Neural progenitor cell (in vitro differentiated cells): Measurements from ENCODE around the gene RBM42. TPM values are rescaled to one million over a fixed set of nuclear protein-coding genes. Genes with fewer than 3 reads are reported as not detected.
A peak's percentile ranks its signal among the peaks of the same experiment; 100 is the strongest.
"Not testable (repeated sequence)": the region's sequence is repeated elsewhere in the genome, so short reads cannot be mapped to it uniquely, and the experiment has no call there.

ENCODE experiments used
- DNase-seq: peaks from one replicate; pipeline ENCODE4 v3.0.0-alpha.2; 2016; ENCODE audit warnings: low spot score
- H2AFZ ChIP-seq: fragments of 200-600 bp; sonication (generic); replicated peaks from 2 replicates; pipeline ENCODE4 v1.6.1; 2016; ENCODE audit warnings: antibody characterized with exemption
- H3F3A ChIP-seq: fragments of 200-600 bp; sonication (generic); 2 replicates; pipeline ENCODE4 v1.6.1; 2016; ENCODE audit warnings: antibody characterized with exemption, low read depth
- H3K27ac ChIP-seq: fragments of 200-600 bp; sonication (generic); 2 replicates; pipeline ENCODE4 v1.5.1; 2016; ENCODE audit warnings: mild to moderate bottlenecking
- H3K27me3 ChIP-seq: fragments of 200-600 bp; sonication (generic); 2 replicates; pipeline ENCODE4 v1.6.1; 2016; ENCODE audit warnings: mild to moderate bottlenecking, moderate library complexity
- H3K36me3 ChIP-seq: fragments of 200-600 bp; sonication (generic); 2 replicates; pipeline ENCODE4 v1.5.1; 2016
- H3K4me1 ChIP-seq: fragments of 200-600 bp; sonication (generic); 2 replicates; pipeline ENCODE4 v1.6.1; 2016; ENCODE audit warnings: mixed run types
- H3K4me2 ChIP-seq: fragments of 200-600 bp; sonication (generic); 2 replicates; pipeline ENCODE4 v1.6.1; 2016
- H3K4me3 ChIP-seq: fragments of 200-600 bp; sonication (generic); 2 replicates; pipeline ENCODE4 v1.5.1; 2016
- H3K79me2 ChIP-seq: fragments of 200-600 bp; sonication (generic); 2 replicates; pipeline ENCODE4 v1.6.1; 2016; ENCODE audit warnings: low read depth
- H3K9ac ChIP-seq: fragments of 200-600 bp; sonication (generic); 2 replicates; pipeline ENCODE4 v1.6.1; 2016
- H3K9me3 ChIP-seq: fragments of 200-600 bp; sonication (generic); 2 replicates; pipeline ENCODE4 v1.5.1; 2016; ENCODE audit warnings: low read depth
- H4K20me1 ChIP-seq: fragments of 200-600 bp; sonication (generic); 2 replicates; pipeline ENCODE4 v1.6.1; 2016; ENCODE audit warnings: low read depth
- H3K27ac Mint-ChIP-seq: 3 replicates; pipeline ENCODE4 v1.8.0; 2021; ENCODE audit warnings: mixed read lengths
- H3K27me3 Mint-ChIP-seq: 2 replicates; pipeline ENCODE4 v1.8.0; 2022; ENCODE audit warnings: low read depth, mild to moderate bottlenecking, inconsistent platforms, moderate library complexity, mixed read lengths; ENCODE audit not compliant: insufficient read depth
- H3K36me3 Mint-ChIP-seq: 3 replicates; pipeline ENCODE4 v1.8.0; 2021; ENCODE audit warnings: mixed read lengths
- H3K4me1 Mint-ChIP-seq: 3 replicates; pipeline ENCODE4 v1.8.0; 2021; ENCODE audit warnings: mixed read lengths
- H3K4me3 Mint-ChIP-seq: 3 replicates; pipeline ENCODE4 v1.8.0; 2021; ENCODE audit warnings: mild to moderate bottlenecking, moderate library complexity, mixed read lengths
- H3K9me3 Mint-ChIP-seq: 3 replicates; pipeline ENCODE4 v1.8.0; 2020; ENCODE audit warnings: mixed read lengths
- EZH2 ChIP-seq: fragments of 200-600 bp; sonication (generic); IDR thresholded peaks from 2 replicates; pipeline ENCODE4 v1.6.1; 2017; ENCODE audit warnings: antibody characterized with exemption, mild to moderate bottlenecking, moderate library complexity
- EZH2phosphoT487 ChIP-seq: fragments of 200-600 bp; sonication (generic); IDR thresholded peaks from 2 replicates; pipeline ENCODE4 v1.6.1; 2017; ENCODE audit warnings: antibody characterized with exemption
- total RNA-seq: library from RNA; depleted of rRNA; stranded (reverse); fragments of >200 nt; gene quantifications from 2 replicates; pipeline ENCODE4 v1.2.3, GENCODE V29; 2015; ENCODE audit warnings: low replicate concordance
- TF ChIP-seq, protein P1 (sequence below): fragments of 200-600 bp; sonication (generic); IDR thresholded peaks from 2 replicates; pipeline ENCODE4 v1.5.1; 2017; ENCODE audit warnings: antibody characterized with exemption, mild to moderate bottlenecking

Gene RBM42
- total RNA-seq, 1 donor from 2014 or later: 20.1 TPM

DNA sequence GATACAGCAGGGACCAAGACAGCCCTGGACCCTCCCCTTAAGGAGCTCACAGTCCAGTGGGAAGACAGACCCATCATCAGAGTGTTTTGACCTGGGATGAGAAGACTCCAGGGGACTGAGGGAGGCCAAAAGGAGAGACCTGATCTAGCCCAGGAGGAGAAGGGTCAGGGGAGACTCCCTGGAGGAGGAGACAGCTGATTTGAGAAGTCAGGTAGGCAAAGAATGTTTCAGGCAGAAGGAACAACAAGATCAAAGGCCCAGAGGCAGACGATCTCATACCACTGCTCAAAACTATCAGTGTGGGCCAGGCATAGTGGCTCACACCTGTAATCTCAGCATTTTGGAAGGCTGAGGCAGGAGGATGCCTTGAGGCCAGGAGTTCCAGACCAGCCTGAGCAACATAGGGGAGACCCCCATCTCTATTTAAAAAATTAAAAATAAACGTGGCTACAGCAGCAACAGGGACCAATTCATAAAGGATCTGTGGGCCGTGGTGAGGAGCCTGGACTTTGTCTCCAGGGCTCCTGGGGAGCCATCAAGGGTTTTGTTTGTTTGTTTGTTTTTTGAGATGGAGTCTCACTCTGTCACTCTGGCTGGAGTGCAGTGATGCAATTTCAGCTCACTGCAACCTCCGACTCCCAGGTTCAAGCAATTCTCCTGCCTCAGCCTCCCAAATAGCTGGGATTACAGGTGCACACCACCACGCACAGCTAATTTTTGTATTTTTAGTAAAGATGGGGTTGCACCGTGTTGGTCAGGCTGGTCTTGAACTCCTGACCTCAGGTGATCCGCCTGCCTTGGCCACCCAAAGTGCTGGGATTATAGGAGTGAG, 17.1 kb downstream of the RBM42 start:
- Histone ChIP-seq H3K79me2 (peaks cover 26% of the 10 kb centered on the region), H4K20me1 (no peaks in the 10 kb centered on the region), H3K4me2 (peak overlapping the region; percentile 83), H3K27me3 (peaks cover 15% of the 10 kb centered on the region), H3K9ac (no peak overlapping the region), H3K9me3 (no peaks in the 10 kb centered on the region), H3K36me3 (no peaks in the 10 kb centered on the region), H3K27ac (no peak overlapping the region), H3K4me3 (no peak overlapping the region), H3K4me1 (peaks cover 22% of the 10 kb centered on the region), H3F3A (peaks cover 42% of the 10 kb centered on the region), H2AFZ (peak overlapping the region; percentile 30)
- Mint-ChIP-seq H3K9me3 (no peaks in the 10 kb centered on the region), H3K27ac (peak overlapping the region; percentile 83), H3K4me3 (peak overlapping the region; percentile 90), H3K27me3 (peaks cover 10% of the 10 kb centered on the region), H3K4me1 (peaks cover 27% of the 10 kb centered on the region), H3K36me3 (no peaks in the 10 kb centered on the region)
- DNase-seq: no peak
- TF ChIP-seq, protein P1, sequence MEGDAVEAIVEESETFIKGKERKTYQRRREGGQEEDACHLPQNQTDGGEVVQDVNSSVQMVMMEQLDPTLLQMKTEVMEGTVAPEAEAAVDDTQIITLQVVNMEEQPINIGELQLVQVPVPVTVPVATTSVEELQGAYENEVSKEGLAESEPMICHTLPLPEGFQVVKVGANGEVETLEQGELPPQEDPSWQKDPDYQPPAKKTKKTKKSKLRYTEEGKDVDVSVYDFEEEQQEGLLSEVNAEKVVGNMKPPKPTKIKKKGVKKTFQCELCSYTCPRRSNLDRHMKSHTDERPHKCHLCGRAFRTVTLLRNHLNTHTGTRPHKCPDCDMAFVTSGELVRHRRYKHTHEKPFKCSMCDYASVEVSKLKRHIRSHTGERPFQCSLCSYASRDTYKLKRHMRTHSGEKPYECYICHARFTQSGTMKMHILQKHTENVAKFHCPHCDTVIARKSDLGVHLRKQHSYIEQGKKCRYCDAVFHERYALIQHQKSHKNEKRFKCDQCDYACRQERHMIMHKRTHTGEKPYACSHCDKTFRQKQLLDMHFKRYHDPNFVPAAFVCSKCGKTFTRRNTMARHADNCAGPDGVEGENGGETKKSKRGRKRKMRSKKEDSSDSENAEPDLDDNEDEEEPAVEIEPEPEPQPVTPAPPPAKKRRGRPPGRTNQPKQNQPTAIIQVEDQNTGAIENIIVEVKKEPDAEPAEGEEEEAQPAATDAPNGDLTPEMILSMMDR: no peak
- TF ChIP-seq EZH2: no peak
- TF ChIP-seq EZH2phosphoT487: no peak

DNA sequence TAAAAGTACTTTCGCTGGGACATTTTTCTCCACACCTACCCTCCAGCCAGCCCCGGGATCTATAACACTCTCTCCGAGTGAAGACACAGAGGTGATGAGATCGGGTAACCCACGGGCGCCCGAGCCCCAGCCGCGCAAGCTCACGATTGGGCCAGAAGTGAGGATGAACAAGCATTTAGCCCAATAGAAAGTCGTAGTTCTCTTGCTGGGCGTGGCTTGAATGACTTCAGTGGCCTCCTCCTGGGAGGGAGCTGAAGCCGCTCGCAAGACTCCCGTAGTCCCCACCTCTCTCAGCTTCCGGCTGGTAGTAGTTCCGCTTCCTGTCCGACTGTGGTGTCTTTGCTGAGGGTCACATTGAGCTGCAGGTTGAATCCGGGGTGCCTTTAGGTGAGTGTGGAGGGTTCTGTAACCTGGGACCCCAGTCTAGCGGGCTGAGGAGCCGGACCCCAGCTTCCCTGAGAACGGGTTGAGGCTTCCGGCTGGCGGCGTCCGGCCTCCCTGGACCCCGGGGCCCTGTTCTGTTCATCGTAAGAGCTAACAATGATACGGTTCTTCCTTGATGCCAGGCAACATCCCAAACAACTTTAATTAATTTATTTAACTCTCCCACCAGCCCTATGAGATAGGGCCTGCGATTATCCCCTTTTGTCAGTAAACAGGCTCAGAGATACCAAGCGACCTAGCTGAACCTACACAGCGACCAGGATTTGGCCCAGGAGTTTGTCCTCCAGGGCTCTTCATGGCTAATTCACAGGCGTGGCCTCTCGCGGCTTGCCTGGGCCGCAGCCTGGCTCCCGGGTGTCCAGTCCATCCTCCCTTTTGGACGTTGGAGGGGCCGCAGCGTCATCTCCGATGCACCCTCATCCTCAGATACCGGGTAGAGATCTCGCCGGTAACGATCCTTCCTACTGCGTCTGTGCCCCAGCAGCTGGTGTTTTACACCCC, 19.5 kb downstream of the RBM42 start, which contains the start of gene COX6B1:
TSS of gene COX6B1 (plus strand) at position 307 of the 945 bp plus-strand sequence. CDS start 2,921 bp downstream, outside the sequence.
- H2AFZ ChIP-seq: peak within 1 kb of the TSS; percentile 59
- H3K27ac ChIP-seq: no peak within 1 kb of the TSS

DNA sequence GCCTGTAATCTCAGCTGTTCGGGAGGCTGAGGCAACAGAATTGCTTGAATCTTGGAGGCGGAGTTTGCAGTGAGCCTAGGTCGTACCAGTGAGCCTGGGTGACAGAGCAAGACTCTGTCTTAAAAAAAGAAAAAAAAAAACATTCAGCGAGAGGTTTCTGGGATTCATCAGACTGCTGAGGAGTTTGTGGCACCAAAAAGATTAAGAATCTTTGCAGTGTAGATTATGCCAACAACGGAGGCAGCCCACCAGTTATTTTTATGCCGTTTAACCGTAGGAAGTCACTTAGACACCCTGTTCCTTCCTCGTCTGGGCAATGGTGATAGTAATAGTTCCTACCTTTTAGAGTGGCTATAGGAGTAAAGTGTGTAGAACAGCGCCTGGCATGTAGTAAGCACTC, 21.7 kb downstream of the RBM42 start:
- Histone ChIP-seq H3K4me3 (no peak overlapping the region), H3K27ac (no peak overlapping the region), H3K9me3 (no peaks in the 10 kb centered on the region), H3K4me1 (peaks cover 6% of the 10 kb centered on the region), H3F3A (peaks cover 3% of the 10 kb centered on the region), H3K27me3 (peaks cover 11% of the 10 kb centered on the region), H3K4me2 (no peak overlapping the region), H3K36me3 (no peaks in the 10 kb centered on the region), H3K79me2 (peaks cover 26% of the 10 kb centered on the region), H2AFZ (no peak overlapping the region), H3K9ac (no peak overlapping the region), H4K20me1 (peaks cover 3% of the 10 kb centered on the region)
- Mint-ChIP-seq H3K4me3 (peak overlapping the region; percentile 30), H3K9me3 (no peaks in the 10 kb centered on the region), H3K4me1 (peaks cover 12% of the 10 kb centered on the region), H3K27ac (no peak overlapping the region), H3K36me3 (peaks cover 9% of the 10 kb centered on the region), H3K27me3 (peaks cover 1% of the 10 kb centered on the region)
- no peak for DNase-seq
- TF ChIP-seq EZH2phosphoT487 (no peak), EZH2 (no peak)
- TF ChIP-seq, protein P1: no peak

More for the DNA sequence above, 19.5 kb downstream of the RBM42 start, which contains the start of gene COX6B1:
- Mint-ChIP-seq H3K9me3 (no peaks in the 10 kb centered on the region), H3K4me1 (peaks cover 20% of the 10 kb centered on the region), H3K27me3 (peaks cover 7% of the 10 kb centered on the region), H3K4me3 (peak within 1 kb of the TSS; percentile 96), H3K36me3 (peaks cover 2% of the 10 kb centered on the region), H3K27ac (peak within 1 kb of the TSS; percentile 93)
- Histone ChIP-seq H3K4me3 (peak within 1 kb of the TSS; percentile 86), H4K20me1 (no peaks in the 10 kb centered on the region), H3K36me3 (no peaks in the 10 kb centered on the region), H3K79me2 (peaks cover 26% of the 10 kb centered on the region), H3K9me3 (no peaks in the 10 kb centered on the region), H3K9ac (peak within 1 kb of the TSS; percentile 59), H3F3A (peaks cover 25% of the 10 kb centered on the region), H3K4me1 (peaks cover 11% of the 10 kb centered on the region), H3K4me2 (peak within 1 kb of the TSS; percentile 97), H3K27me3 (peaks cover 11% of the 10 kb centered on the region)
- TF ChIP-seq, protein P1: no peak
- TF ChIP-seq EZH2phosphoT487: no peak
- TF ChIP-seq EZH2: no peak
- DNase-seq: peak; percentile 98

DNA sequence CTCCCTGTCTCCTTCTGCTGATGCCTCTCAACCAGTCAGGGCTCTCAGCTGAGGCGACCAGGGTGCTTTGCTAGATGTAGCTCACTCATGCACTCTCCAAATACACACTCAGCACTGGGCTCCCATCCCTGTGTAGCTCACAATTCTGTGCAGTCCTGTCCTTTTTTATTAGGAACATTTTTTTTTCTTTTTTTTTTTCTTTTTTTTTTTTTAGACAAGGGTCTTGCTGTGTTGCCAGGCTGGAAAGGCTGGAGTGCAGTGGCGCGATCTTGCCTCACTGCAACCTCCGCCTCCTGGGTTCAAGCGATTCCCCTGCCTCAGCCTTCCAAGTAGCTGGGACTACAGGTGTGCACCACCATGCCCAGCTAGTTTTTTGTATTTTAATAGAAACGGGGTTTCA, 26.0 kb downstream of the RBM42 start:
- DNase-seq, H3K79me2 ChIP-seq, H3K9ac ChIP-seq, H3K27me3 Mint-ChIP-seq, H3F3A ChIP-seq, H3K9me3 ChIP-seq, H3K4me1 ChIP-seq, H3K4me2 ChIP-seq, H3K27ac Mint-ChIP-seq, H3K4me3 ChIP-seq, H3K4me1 Mint-ChIP-seq, H3K27me3 ChIP-seq, H3K27ac ChIP-seq, H3K9me3 Mint-ChIP-seq, H4K20me1 ChIP-seq, H3K4me3 Mint-ChIP-seq, H3K36me3 ChIP-seq, H2AFZ ChIP-seq: not testable (repeated sequence)
- H3K36me3 Mint-ChIP-seq: peaks cover 20% of the 10 kb centered on the region
